Myometrial cell (primary cell): ENCODE results near the gene OR4K1. TPM values are rescaled to one million over a fixed set of nuclear protein-coding genes. Genes with fewer than 3 reads are reported as not detected.

ENCODE experiments used
- total RNA-seq: library from RNA; depleted of rRNA; stranded (reverse); fragments of >200 nt; gene quantifications from 2 replicates; pipeline ENCODE4 v1.2.3, GENCODE V29; 2015

Gene OR4K1, protein sequence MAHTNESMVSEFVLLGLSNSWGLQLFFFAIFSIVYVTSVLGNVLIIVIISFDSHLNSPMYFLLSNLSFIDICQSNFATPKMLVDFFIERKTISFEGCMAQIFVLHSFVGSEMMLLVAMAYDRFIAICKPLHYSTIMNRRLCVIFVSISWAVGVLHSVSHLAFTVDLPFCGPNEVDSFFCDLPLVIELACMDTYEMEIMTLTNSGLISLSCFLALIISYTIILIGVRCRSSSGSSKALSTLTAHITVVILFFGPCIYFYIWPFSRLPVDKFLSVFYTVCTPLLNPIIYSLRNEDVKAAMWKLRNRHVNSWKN
- not detected in 2 replicates for total RNA-seq

GRCh38 chr14:19930617-19931016, at the start of gene OR4K1:
OR4K1 (plus strand) TSS chr14:19930917; CDS start chr14:19935667, 4,750 bp downstream.

GRCh38 chr14:19920021-19920657, 10.6 kb upstream of the OR4K1 start, which contains the start of gene OR4K5:
OR4K5 (plus strand) TSS chr14:19920607; CDS start chr14:19920607, 0 bp downstream.

GRCh38 chr14:19975291-19975690, 44.6 kb downstream of the OR4K1 start, which contains the start of gene OR4K15:
OR4K15 (plus strand) TSS chr14:19975591; CDS start chr14:19975591, 0 bp downstream.

Other genes starting within 250 kb of the OR4K1 start
- not detected in 2 replicates for gene OR11H2, start 217.0 kb upstream of the OR4K1 start, total RNA-seq
- not detected in 2 replicates for gene OR4Q3, start 187.3 kb upstream of the OR4K1 start, total RNA-seq
- not detected in 2 replicates for gene OR4M1, start 157.4 kb upstream of the OR4K1 start, total RNA-seq
- gene OR4N2, start 127.1 kb upstream of the OR4K1 start, total RNA-seq, result not detected in 2 replicates
- gene OR4K2, start 55.8 kb upstream of the OR4K1 start, total RNA-seq, result not detected in 2 replicates
- not detected in 2 replicates for gene OR4K5, start 10.3 kb upstream of the OR4K1 start, total RNA-seq
- not detected in 2 replicates for gene OR4K15, start 44.7 kb downstream of the OR4K1 start, total RNA-seq
- not detected in 2 replicates for gene OR4Q2, start 71.2 kb downstream of the OR4K1 start, total RNA-seq
- gene OR4K14, start 88.4 kb downstream of the OR4K1 start, total RNA-seq, result not detected in 2 replicates
- not detected in 2 replicates for gene OR4K13, start 105.1 kb downstream of the OR4K1 start, total RNA-seq
- gene OR4L1, start 129.1 kb downstream of the OR4K1 start, total RNA-seq, result not detected in 2 replicates
- not detected in 2 replicates for gene OR4K17, start 179.8 kb downstream of the OR4K1 start, total RNA-seq
- not detected in 2 replicates for gene OR4N5, start 207.9 kb downstream of the OR4K1 start, total RNA-seq